GM18505 (cell line): Measurements from ENCODE around the gene PXYLP1.

Experiments used
- ATAC-seq: cut with Tn5 transposase; IDR thresholded peaks from one replicate; pipeline ENCODE4 v1.9.1; 2021; ENCODE audit not compliant: unreplicated experiment
- POLR2A ChIP-seq: IDR thresholded peaks from 4 replicates; pipeline ENCODE4 v1.6.1; 2011; ENCODE audit warnings: borderline replicate concordance; ENCODE audit not compliant: insufficient read depth, insufficient read length; ENCODE audit errors: extremely low read depth

PXYLP1 gene

GRCh38 chr3:141249041-141249440 is 17.4 kb downstream of the PXYLP1 start:
- ATAC-seq: no peak
- no peak for TF ChIP-seq POLR2A

- ATAC-seq: no peak
These were observed 18.7 kb downstream of the PXYLP1 start for GRCh38 chr3:141250342-141250741.

GRCh38 chr3:141250828-141251227 is 19.2 kb downstream of the PXYLP1 start:
- no peak for ATAC-seq
- TF ChIP-seq POLR2A: no peak

More at GRCh38 chr3:141250342-141250741, 18.7 kb downstream of the PXYLP1 start:
- no peak for TF ChIP-seq POLR2A

GRCh38 chr3:141253326-141253725 is 21.7 kb downstream of the PXYLP1 start:
- TF ChIP-seq POLR2A: no peak
- no peak for ATAC-seq

GRCh38 chr3:141253811-141254210 is 22.2 kb downstream of the PXYLP1 start:
- no peak for ATAC-seq
- no peak for TF ChIP-seq POLR2A

- TF ChIP-seq POLR2A: no peak
These were observed 23.7 kb downstream of the PXYLP1 start for GRCh38 chr3:141255137-141255845.

GRCh38 chr3:141255846-141256261 is 24.2 kb downstream of the PXYLP1 start:
- no peak for TF ChIP-seq POLR2A

More at GRCh38 chr3:141255137-141255845, 23.7 kb downstream of the PXYLP1 start:
- ATAC-seq: no peak

GRCh38 chr3:141256820-141257219 is 25.2 kb downstream of the PXYLP1 start:
- ATAC-seq: no peak
- no peak for TF ChIP-seq POLR2A

More at GRCh38 chr3:141255846-141256261, 24.2 kb downstream of the PXYLP1 start:
- no peak for ATAC-seq

GRCh38 chr3:141257961-141258360 is 26.3 kb downstream of the PXYLP1 start:
- ATAC-seq: no peak
- TF ChIP-seq POLR2A: no peak

- ATAC-seq: no peak
- TF ChIP-seq POLR2A: no peak
These were observed 27.3 kb downstream of the PXYLP1 start for GRCh38 chr3:141258973-141259372.

GRCh38 chr3:141259821-141260629 is 28.4 kb downstream of the PXYLP1 start:
- no peak for ATAC-seq
- no peak for TF ChIP-seq POLR2A

- no peak for TF ChIP-seq POLR2A
- no peak for ATAC-seq
These were observed 29.0 kb downstream of the PXYLP1 start for GRCh38 chr3:141260630-141260927.

GRCh38 chr3:141261472-141262307 is 30.1 kb downstream of the PXYLP1 start:
- TF ChIP-seq POLR2A: no peak
- ATAC-seq: no peak
